Ishikawa (cell line): ENCODE results near the gene THSD7A.

Source experiments
- CEBPB ChIP-seq: IDR thresholded peaks from 2 replicates; pipeline ENCODE4 v1.6.1; 2012
- CREB1 ChIP-seq: IDR thresholded peaks from 2 replicates; pipeline ENCODE4 v1.6.1; 2012; ENCODE audit warnings: low read depth
- EGR1 ChIP-seq: IDR thresholded peaks from 2 replicates; pipeline ENCODE4 v1.6.1; 2012
- EP300 ChIP-seq: IDR thresholded peaks from 2 replicates; pipeline ENCODE4 v1.6.1; 2012; ENCODE audit warnings: borderline replicate concordance
- FOXM1 ChIP-seq: IDR thresholded peaks from 2 replicates; pipeline ENCODE4 v1.6.1; 2012; ENCODE audit warnings: low read depth, borderline replicate concordance
- NFIC ChIP-seq: IDR thresholded peaks from 2 replicates; pipeline ENCODE4 v1.6.1; 2012
- RAD21 ChIP-seq: IDR thresholded peaks from 2 replicates; pipeline ENCODE4 v1.6.1; 2012; ENCODE audit warnings: low read depth
- TAF1 ChIP-seq: IDR thresholded peaks from 2 replicates; pipeline ENCODE4 v1.6.1; 2012; ENCODE audit warnings: low read depth, mild to moderate bottlenecking
- TCF12 ChIP-seq: IDR thresholded peaks from 2 replicates; pipeline ENCODE4 v1.6.1; 2012; ENCODE audit warnings: low read depth
- TEAD4 ChIP-seq: IDR thresholded peaks from 2 replicates; pipeline ENCODE4 v1.6.1; 2012
- YY1 ChIP-seq: IDR thresholded peaks from 2 replicates; pipeline ENCODE4 v1.6.1; 2012; ENCODE audit warnings: low read depth
- ZBTB7A ChIP-seq: IDR thresholded peaks from 2 replicates; pipeline ENCODE4 v1.6.1; 2012; ENCODE audit warnings: low read depth
- TF ChIP-seq, protein P1 (sequence below): IDR thresholded peaks from 2 replicates; pipeline ENCODE4 v1.6.1; 2012
- TF ChIP-seq, protein P2 (sequence below): IDR thresholded peaks from 2 replicates; pipeline ENCODE4 v1.6.1; 2012
- TF ChIP-seq, protein P3 (sequence below): IDR thresholded peaks from 2 replicates; pipeline ENCODE4 v1.6.1; 2012; ENCODE audit warnings: low read depth, mild to moderate bottlenecking

Gene THSD7A

GRCh38 chr7:11665357-11665756, 166.6 kb downstream of the THSD7A start:
- TF ChIP-seq, protein P1, sequence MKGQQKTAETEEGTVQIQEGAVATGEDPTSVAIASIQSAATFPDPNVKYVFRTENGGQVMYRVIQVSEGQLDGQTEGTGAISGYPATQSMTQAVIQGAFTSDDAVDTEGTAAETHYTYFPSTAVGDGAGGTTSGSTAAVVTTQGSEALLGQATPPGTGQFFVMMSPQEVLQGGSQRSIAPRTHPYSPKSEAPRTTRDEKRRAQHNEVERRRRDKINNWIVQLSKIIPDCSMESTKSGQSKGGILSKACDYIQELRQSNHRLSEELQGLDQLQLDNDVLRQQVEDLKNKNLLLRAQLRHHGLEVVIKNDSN: no peak
- TF ChIP-seq NFIC: no peak
- no peak for TF ChIP-seq YY1
- no peak for TF ChIP-seq RAD21
- no peak for TF ChIP-seq CEBPB
- TF ChIP-seq, protein P2, sequence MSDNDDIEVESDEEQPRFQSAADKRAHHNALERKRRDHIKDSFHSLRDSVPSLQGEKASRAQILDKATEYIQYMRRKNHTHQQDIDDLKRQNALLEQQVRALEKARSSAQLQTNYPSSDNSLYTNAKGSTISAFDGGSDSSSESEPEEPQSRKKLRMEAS: no peak
- TF ChIP-seq TAF1: no peak
- no peak for TF ChIP-seq FOXM1
- TF ChIP-seq CREB1: no peak
- TF ChIP-seq EGR1: no peak
- TF ChIP-seq ZBTB7A: no peak

DNA sequence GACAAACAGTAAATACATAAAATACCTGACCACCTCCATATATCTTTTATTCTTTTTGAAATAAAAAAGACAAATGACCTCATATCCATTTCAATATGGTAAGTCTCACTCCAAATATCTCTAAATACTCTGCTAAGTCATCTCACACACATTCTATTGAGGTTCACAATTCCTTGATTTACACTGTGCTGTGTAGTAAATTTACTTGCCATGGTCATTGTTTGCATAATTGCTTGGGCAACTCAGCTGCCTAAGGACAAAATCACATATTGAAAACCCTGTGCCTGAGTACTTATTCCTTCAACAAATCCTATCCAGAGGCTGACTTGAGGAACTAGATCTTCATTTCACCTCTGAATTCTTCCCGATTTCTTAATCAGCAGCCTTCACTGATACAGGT, 176.4 kb downstream of the THSD7A start:
- TF ChIP-seq TEAD4 (no peak), EGR1 (no peak)

DNA sequence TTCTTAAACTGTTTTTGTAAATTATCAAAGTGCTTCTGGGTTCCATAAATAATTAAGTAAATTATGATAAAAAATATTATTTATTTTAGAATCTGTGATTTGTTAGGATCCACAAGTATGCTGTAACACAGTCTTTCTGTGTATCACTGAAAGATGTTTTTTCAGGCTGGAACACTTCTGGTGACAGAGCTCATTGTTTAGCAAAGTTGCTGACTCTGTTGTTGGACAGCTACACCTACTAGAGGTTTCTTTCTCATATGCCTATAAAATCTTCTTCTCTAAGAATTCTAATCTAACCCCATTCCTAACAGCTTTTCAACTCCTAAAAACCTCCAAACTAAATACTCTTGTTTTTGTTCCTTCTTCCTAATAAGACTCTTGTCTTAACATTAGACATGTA, 176.8 kb downstream of the THSD7A start:
- TF ChIP-seq, protein P1: no peak
- TF ChIP-seq, protein P3, sequence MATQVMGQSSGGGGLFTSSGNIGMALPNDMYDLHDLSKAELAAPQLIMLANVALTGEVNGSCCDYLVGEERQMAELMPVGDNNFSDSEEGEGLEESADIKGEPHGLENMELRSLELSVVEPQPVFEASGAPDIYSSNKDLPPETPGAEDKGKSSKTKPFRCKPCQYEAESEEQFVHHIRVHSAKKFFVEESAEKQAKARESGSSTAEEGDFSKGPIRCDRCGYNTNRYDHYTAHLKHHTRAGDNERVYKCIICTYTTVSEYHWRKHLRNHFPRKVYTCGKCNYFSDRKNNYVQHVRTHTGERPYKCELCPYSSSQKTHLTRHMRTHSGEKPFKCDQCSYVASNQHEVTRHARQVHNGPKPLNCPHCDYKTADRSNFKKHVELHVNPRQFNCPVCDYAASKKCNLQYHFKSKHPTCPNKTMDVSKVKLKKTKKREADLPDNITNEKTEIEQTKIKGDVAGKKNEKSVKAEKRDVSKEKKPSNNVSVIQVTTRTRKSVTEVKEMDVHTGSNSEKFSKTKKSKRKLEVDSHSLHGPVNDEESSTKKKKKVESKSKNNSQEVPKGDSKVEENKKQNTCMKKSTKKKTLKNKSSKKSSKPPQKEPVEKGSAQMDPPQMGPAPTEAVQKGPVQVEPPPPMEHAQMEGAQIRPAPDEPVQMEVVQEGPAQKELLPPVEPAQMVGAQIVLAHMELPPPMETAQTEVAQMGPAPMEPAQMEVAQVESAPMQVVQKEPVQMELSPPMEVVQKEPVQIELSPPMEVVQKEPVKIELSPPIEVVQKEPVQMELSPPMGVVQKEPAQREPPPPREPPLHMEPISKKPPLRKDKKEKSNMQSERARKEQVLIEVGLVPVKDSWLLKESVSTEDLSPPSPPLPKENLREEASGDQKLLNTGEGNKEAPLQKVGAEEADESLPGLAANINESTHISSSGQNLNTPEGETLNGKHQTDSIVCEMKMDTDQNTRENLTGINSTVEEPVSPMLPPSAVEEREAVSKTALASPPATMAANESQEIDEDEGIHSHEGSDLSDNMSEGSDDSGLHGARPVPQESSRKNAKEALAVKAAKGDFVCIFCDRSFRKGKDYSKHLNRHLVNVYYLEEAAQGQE: 0 out of 2 replicates have a peak, but pooled peaks have one; percentile 44

- TF ChIP-seq TEAD4 (no peak), NFIC (no peak), EGR1 (no peak), ZBTB7A (no peak), EP300 (no peak), CREB1 (no peak), TCF12 (no peak), FOXM1 (no peak)
- TF ChIP-seq, protein P2: no peak
- TF ChIP-seq, protein P1: no peak
- TF ChIP-seq, protein P3: no peak
Measured at GRCh38 chr7:11650500-11650899, 181.5 kb downstream of the THSD7A start.

- TF ChIP-seq, protein P2: no peak
- TF ChIP-seq NFIC (no peak), TCF12 (no peak), EGR1 (no peak), FOXM1 (no peak), CEBPB (no peak), CREB1 (no peak), TEAD4 (no peak), TAF1 (no peak)
- TF ChIP-seq, protein P3: no peak
- TF ChIP-seq, protein P1: no peak
Measured at GRCh38 chr7:11650030-11650429, 182.0 kb downstream of the THSD7A start.
